ENCODE measurements around the gene RABIF. TPM values are rescaled to one million over a fixed set of nuclear protein-coding genes. Genes with fewer than 3 reads are reported as not detected.

Gene RABIF
- total RNA-seq, 6 donors from 2014 or later: 2.0 to 11.7 (median 7.9) TPM

DNA sequence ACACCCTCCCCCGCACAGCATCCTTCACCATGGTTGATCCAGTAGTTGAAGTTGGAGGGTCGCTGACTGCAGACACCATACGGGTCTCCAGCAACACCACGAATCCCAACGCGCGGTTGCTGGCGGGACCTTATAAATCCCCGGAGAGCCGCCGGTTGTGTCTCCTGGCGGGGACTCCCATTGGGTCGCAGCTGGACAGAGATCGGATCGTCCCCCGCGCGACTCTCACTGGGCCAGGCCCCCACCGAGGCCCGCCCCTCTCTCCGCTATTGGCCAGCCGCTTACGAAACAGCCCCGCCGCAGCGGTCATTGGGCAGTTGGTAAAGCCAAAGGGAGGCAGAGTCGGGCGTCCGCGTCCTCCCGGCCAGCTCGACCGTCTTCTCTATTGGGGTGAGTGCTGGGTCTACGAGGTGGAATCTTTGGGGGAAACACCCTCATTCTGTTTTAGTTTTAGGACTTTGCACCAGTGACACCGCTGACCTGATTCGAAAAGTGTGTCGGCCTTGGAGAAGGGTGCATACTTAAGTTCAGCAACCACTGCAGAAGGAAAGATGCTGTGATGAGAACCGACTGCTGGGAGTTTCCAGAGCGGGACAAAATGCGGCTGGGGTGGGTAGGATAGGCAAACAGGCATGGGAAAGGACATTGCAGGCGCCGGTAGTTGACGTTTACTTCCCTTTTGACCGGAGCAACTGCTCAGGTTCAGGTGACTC, 27.4 kb downstream of the RABIF start:
- peak; percentile 96 to 98 for ATAC-seq (ENCODE audit: low FRiP score in 2 of 2)
- H3K4me3 ChIP-seq: peak overlapping the region; percentile 74 to 84 (median 78)
- 0 to 1% methylated on average over 12 to 23 of the region's 44 CpGs for WGBS, 2 donors
- H3K4me1 ChIP-seq: peaks cover 10 to 27% (median 19%) of the 10 kb centered on the region in 4 donors
- H3K27ac ChIP-seq: peak overlapping the region in 2 of 4 donors; percentile 76 to 77
- H3K27me3 ChIP-seq: no peaks in the 10 kb centered on the region
- H3K36me3 ChIP-seq: no peaks in the 10 kb centered on the region
- TF ChIP-seq POLR2AphosphoS5 (IDR thresholded peaks at IDR 0.05) (peak in 1 of 2 donors; percentile 61), POLR2A (IDR thresholded peaks at IDR 0.05) (peak in 3 of 4 donors; percentile 26 to 36 (median 27)), EP300 (IDR thresholded peaks at IDR 0.05) (no peak)
- TF ChIP-seq, protein P1, sequence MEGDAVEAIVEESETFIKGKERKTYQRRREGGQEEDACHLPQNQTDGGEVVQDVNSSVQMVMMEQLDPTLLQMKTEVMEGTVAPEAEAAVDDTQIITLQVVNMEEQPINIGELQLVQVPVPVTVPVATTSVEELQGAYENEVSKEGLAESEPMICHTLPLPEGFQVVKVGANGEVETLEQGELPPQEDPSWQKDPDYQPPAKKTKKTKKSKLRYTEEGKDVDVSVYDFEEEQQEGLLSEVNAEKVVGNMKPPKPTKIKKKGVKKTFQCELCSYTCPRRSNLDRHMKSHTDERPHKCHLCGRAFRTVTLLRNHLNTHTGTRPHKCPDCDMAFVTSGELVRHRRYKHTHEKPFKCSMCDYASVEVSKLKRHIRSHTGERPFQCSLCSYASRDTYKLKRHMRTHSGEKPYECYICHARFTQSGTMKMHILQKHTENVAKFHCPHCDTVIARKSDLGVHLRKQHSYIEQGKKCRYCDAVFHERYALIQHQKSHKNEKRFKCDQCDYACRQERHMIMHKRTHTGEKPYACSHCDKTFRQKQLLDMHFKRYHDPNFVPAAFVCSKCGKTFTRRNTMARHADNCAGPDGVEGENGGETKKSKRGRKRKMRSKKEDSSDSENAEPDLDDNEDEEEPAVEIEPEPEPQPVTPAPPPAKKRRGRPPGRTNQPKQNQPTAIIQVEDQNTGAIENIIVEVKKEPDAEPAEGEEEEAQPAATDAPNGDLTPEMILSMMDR (IDR thresholded peaks at IDR 0.05): no peak
- peak; percentile 95 to 96 for DNase-seq
- H3K9me3 ChIP-seq: no peaks in the 10 kb centered on the region

DNA sequence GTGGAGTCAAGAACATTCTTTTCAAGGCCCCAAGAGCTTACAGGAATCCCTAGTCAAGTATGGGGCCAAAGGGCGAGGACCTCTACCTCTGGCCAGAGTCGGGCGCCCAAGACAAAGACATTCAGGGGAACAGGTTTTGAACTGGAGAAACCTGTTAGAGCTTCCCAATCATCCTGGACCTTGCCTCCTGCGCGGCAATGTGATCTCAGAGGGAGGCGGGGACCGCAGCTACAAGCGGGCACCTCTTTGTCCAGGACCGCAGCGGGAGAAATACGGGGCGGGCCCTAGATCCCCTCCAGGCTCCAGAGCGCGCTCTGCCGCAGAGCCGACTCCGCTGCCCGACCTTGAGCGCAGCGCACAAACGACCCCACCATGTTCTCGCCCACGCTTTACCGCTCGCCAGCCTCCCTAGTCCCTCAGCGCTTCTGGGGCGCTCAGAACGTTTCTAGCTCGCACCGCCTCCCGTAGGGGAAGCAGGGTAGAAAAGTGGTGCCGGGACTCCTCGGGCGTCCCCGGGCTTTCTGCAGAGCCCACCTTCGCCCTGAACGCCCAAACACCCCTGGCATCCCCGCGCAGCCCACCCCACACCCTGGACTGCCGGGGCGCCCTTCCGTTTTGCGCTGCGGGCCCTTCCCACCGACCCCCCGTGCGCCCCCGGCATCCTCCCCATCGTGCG, 28.1 kb downstream of the RABIF start:
- 4% methylated on average over 31 of the region's 50 CpGs; no CpG with 5 or more reads in 1 of the 2 donors for WGBS, 2 donors
- H3K27me3 ChIP-seq: no peaks in the 10 kb centered on the region
- DNase-seq (peak; percentile 84 to 85), ATAC-seq (ENCODE audit: low FRiP score in 2 of 2) (peak; percentile 67 to 89)
- H3K9me3 ChIP-seq: no peaks in the 10 kb centered on the region
- no peaks in the 10 kb centered on the region for H3K36me3 ChIP-seq
- peaks cover 10 to 27% (median 19%) of the 10 kb centered on the region in 4 donors for H3K4me1 ChIP-seq
- peak overlapping the region; percentile 74 to 84 (median 78) for H3K4me3 ChIP-seq
- peak overlapping the region in 2 of 4 donors; percentile 76 to 77 for H3K27ac ChIP-seq
- TF ChIP-seq, protein P1 (IDR thresholded peaks at IDR 0.05): no peak
- no peak for TF ChIP-seq POLR2AphosphoS5 (IDR thresholded peaks at IDR 0.05)
- no peak for TF ChIP-seq POLR2A (IDR thresholded peaks at IDR 0.05)
- no peak for TF ChIP-seq EP300 (IDR thresholded peaks at IDR 0.05)

DNA sequence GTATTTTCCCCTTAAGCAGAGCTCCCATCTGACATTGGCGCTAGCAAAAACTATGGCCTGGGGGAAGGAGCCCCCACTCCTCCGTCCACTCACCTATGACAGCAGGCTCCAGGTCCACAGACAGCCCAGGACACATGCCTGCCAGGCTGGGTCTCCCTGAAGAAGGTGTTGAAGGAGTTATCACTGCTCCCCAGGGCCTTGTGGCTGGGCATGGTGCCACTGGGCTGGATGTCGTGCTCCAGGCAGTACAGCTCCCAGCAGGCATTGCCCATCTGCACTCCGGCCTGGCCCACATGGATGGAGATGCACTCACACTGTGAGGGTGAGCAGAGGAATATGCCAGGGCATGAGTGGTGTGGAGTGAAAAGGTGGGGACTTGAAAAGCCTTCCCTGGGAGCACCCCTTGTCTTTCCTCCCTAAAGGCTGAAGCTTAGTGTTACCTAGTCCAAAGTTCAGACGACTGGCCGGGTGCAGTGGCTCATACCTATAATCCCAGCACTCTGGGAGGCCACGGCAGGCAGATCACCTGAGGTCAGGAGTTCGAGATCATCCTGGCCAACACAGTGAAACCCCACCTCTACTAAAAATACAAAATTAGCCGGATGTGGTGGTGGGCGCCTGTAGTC, 30.0 kb downstream of the RABIF start:
- Histone ChIP-seq H3K4me1 (peaks cover 10 to 27% (median 19%) of the 10 kb centered on the region in 4 donors), H3K27me3 (no peaks in the 10 kb centered on the region), H3K4me3 (no peak overlapping the region), H3K27ac (peak overlapping the region in 3 of 4 donors; percentile 21 to 71 (median 50)), H3K36me3 (no peaks in the 10 kb centered on the region), H3K9me3 (no peaks in the 10 kb centered on the region)
- 75 to 88% methylated on average over 8 to 10 of the region's 10 CpGs for WGBS, 2 donors
- DNase-seq (no peak), ATAC-seq (ENCODE audit: low FRiP score in 2 of 2) (no peak)
- TF ChIP-seq, protein P1 (IDR thresholded peaks at IDR 0.05): no peak
- TF ChIP-seq EP300 (IDR thresholded peaks at IDR 0.05) (no peak), POLR2AphosphoS5 (IDR thresholded peaks at IDR 0.05) (no peak), POLR2A (IDR thresholded peaks at IDR 0.05) (no peak)

DNA sequence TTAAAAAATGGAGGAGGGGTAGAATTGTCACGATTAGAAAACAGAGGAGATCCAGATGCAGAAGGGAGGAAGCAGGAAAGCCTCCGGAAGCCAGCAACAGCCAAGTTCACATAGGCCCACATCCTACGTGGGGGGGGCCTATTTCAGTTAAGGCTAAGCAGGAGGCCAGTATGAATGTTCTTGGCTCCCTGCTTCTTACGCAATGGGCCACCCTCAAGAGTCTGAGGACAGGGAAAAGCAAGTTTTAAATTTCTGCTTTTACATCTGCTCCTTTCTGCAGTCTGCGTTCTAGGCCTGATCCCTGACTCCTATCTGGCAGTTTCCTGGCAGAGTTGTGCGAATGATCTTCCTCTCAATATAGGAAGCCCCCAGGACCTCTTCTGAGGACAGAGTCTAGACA, 30.6 kb downstream of the RABIF start:
- no peak overlapping the region for H3K4me3 ChIP-seq
- ATAC-seq (ENCODE audit: low FRiP score in 2 of 2): peak in 1 of 2 donors; percentile 48
- WGBS, 2 donors: 26 to 32% methylated on average over 6 of the region's 6 CpGs
- H3K27ac ChIP-seq: peak overlapping the region in 3 of 4 donors; percentile 21 to 71 (median 50)
- peaks cover 10 to 27% (median 19%) of the 10 kb centered on the region in 4 donors for H3K4me1 ChIP-seq
- H3K36me3 ChIP-seq: no peaks in the 10 kb centered on the region
- no peaks in the 10 kb centered on the region for H3K27me3 ChIP-seq
- TF ChIP-seq POLR2A (IDR thresholded peaks at IDR 0.05) (no peak), EP300 (IDR thresholded peaks at IDR 0.05) (no peak), POLR2AphosphoS5 (IDR thresholded peaks at IDR 0.05) (peak in 1 of 2 donors; percentile 15)
- DNase-seq: peak in 1 of 2 donors; percentile 75
- H3K9me3 ChIP-seq: no peaks in the 10 kb centered on the region

DNA sequence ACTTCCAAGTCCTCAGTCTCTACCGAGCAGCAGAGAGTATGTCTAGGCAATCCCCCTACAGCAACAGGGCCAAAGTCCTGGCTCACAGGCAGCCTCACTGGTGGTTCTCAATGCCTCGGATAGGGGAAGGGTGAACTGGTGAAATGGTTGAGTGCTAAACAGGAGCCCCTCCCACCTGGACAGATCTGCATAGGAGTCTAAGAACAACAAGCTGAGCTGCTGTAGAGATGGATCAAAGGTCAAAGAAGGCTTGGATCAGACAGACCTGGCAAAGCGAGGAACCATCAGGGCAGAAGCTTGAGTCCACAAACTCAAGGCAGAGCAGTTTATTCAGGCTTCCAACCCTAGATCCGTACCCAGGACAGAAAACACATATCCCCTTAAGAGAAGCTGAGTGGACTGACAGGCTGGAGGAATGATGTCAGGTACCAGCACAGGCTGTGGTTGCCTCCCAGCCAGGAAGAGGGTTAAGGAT, 31.8 kb downstream of the RABIF start:
- Histone ChIP-seq H3K36me3 (no peaks in the 10 kb centered on the region), H3K4me1 (peaks cover 10 to 25% (median 19%) of the 10 kb centered on the region in 4 donors), H3K9me3 (no peaks in the 10 kb centered on the region), H3K4me3 (no peak overlapping the region), H3K27ac (peak overlapping the region in 1 of 4 donors; percentile 50), H3K27me3 (no peaks in the 10 kb centered on the region)
- DNase-seq (no peak), ATAC-seq (ENCODE audit: low FRiP score in 2 of 2) (no peak)
- WGBS, 2 donors: 63 to 76% methylated on average over 4 of the region's 4 CpGs
- TF ChIP-seq, protein P1 (IDR thresholded peaks at IDR 0.05): no peak
- TF ChIP-seq POLR2AphosphoS5 (IDR thresholded peaks at IDR 0.05) (no peak), EP300 (IDR thresholded peaks at IDR 0.05) (no peak), POLR2A (IDR thresholded peaks at IDR 0.05) (no peak)

Measured in upper lobe of left lung (tissue), 6 donors.